ENCODE data around the gene ATP6V1B1.

DNA sequence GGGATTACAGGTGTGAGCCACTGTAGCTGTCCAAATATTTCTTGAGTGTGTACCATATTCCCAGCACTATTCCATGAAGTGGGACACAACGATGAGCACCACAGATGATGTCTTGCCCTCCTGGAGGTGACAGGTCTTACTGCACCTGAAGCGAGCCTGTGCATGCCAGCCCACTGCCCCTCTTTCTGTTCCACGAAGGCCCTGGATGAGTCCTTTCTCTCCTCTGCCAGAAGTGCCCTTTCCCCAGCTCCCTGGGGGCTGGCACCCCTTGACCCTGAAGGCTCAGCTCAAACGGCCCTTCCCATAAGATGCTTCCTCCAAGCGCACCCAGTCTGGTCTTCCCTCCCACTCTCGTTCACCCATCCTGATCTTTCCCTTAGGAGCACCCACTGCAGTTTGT is 5.5 kb downstream of the ATP6V1B1 start:
- TF ChIP-seq CTCF (IDR thresholded peaks at IDR 0.05; ENCODE audit: low read depth, low read length, missing input control) (no peak), JUND (IDR thresholded peaks at IDR 0.05) (no peak), ZBTB33 (IDR thresholded peaks at IDR 0.05) (no peak), GABPA (IDR thresholded peaks at IDR 0.05 in 1 of 2, conservative IDR thresholded peaks at IDR 0.05 in 1 of 2) (no peak), TAF1 (conservative IDR thresholded peaks at IDR 0.05) (no peak), MAX (IDR thresholded peaks at IDR 0.05) (no peak), ATF3 (IDR thresholded peaks at IDR 0.05) (no peak), YY1 (IDR thresholded peaks at IDR 0.05) (no peak), RXRA (IDR thresholded peaks at IDR 0.05) (no peak), FOXA1 (IDR thresholded peaks at IDR 0.05) (no peak)
- TF ChIP-seq, protein P1, sequence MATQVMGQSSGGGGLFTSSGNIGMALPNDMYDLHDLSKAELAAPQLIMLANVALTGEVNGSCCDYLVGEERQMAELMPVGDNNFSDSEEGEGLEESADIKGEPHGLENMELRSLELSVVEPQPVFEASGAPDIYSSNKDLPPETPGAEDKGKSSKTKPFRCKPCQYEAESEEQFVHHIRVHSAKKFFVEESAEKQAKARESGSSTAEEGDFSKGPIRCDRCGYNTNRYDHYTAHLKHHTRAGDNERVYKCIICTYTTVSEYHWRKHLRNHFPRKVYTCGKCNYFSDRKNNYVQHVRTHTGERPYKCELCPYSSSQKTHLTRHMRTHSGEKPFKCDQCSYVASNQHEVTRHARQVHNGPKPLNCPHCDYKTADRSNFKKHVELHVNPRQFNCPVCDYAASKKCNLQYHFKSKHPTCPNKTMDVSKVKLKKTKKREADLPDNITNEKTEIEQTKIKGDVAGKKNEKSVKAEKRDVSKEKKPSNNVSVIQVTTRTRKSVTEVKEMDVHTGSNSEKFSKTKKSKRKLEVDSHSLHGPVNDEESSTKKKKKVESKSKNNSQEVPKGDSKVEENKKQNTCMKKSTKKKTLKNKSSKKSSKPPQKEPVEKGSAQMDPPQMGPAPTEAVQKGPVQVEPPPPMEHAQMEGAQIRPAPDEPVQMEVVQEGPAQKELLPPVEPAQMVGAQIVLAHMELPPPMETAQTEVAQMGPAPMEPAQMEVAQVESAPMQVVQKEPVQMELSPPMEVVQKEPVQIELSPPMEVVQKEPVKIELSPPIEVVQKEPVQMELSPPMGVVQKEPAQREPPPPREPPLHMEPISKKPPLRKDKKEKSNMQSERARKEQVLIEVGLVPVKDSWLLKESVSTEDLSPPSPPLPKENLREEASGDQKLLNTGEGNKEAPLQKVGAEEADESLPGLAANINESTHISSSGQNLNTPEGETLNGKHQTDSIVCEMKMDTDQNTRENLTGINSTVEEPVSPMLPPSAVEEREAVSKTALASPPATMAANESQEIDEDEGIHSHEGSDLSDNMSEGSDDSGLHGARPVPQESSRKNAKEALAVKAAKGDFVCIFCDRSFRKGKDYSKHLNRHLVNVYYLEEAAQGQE (IDR thresholded peaks at IDR 0.05) = no peak

All from liver (tissue), 3 donors.